Measurements from ENCODE around the gene BDKRB1.

The BDKRB1 gene

GRCh38 chr14:96255501-96256366 lies at the start of gene BDKRB1:
TSS of gene BDKRB1 (plus strand) at chr14:96256210. CDS start at chr14:96263683, 7,473 bp downstream.
- DNase-seq, result no peak

DNA sequence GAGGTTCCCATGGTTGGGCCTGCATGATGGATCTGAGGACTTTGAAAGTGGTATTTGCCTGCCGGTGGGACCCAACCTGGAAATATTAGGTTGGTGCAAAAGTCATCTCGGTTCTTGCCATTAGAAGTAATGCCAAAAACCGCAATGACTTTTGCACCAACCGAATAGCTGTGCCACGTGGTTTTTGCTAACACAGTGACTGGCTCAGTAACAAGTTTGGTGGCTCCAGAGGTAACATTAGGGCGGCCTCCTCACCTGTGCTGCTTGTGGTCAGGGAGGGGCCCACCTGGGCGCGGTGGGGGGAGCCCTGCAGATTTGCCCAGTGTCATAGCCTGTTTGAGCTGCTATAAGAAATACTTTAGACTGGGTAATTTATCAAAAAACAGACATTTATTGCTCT lies 49.5 kb upstream of the BDKRB1 start:
- no peak for DNase-seq

DNA sequence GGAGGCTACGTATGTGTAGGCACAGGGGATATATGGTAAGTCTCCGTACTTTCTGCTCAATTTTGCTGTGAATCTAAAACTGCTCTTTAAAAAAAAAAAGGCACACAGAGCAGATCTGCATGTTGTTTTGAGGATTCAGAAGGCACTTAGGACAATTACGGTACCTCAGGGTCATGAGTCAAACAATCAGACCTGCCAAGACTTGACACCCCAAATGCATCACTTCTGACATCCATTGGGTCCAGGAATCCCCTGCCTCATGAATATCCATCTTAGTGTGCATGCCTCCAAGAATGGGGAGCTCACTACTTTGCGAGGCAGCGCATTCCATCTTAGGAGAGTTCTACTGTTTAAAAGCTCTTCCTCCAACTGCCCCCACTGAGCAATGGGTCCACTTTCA lies 48.3 kb upstream of the BDKRB1 start:
- DNase-seq, result no peak

DNA sequence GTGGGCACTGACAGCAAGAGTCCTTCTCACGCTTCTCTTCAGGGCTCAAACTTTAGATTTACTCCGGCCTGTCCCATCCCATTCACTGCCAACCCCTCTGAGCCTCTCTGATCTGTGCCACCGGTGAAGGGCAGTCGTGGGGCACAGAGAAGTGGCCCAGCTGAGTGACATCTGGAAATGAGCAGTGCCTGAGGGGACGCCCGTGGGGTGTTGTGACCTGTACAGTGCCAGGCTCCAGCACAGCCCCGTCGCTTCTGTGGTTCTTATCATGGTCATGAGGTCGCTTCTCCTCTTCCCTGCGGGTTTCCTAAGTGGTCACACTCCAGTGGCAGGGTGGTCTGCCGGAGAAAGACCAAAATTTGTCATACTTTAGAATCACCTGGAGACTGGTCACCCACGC lies 47.3 kb upstream of the BDKRB1 start:
- no peak for DNase-seq

- no peak for DNase-seq
Measured at GRCh38 chr14:96212140-96212539, 43.9 kb upstream of the BDKRB1 start.

- no peak for DNase-seq
Measured at GRCh38 chr14:96212896-96213295, 43.1 kb upstream of the BDKRB1 start.

- DNase-seq, result no peak
Measured at GRCh38 chr14:96213871-96214465, 42.0 kb upstream of the BDKRB1 start.

DNA sequence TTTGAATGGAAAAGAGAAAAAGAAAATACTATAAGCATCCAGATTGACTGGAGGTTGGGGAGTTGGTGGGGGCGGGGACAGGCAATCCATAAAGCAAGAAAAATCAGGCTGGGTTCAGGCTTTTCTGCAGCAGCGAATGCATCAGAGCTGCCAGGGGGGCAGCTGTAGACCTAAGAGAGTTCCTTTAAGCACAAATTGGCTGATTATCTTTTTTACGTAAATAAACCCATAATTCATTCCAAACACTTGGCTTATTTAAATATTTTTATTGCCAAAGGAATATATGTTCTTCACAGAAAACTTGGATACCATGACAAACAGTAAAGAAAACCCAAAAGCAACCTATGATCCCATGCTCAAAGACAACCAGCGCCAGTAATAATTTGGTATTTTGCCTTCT lies 41.2 kb upstream of the BDKRB1 start:
- no peak for DNase-seq

DNA sequence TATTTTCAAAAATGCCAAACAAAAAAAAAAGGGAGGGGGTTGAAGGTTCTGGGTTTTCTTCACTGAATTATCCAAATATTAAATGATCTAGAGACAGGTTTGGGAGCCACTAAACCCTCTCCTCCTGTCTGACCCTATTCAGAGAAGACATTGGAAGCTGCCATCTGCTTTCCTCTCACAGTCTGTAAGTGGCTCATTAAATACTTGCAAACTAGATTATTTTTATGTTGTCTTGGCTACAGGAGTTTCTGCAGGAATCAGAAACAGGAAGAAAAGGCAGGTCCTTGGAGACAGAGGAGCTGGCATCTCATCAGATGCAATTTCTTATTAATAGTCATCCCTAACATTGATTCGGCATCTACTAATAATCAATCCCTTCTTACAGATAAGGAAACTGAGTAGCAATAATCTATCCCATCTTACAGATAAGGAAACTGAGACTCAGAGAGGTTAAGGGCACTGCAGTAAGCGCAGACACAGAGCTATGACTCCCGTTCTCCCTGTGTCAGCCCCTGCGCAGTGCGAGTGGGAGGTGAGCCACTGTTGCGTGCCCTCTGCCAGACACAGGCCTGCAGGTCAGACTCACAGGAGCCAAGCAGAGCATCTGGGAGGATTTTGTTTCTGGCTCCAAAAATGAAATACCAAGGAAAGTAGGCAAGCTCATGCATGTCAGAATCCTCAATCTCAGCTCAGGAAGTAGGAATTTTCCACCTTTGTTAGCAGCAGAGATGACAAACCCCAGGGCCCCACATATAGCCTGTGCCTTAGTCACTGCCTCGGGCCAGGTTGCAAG lies 40.4 kb upstream of the BDKRB1 start:
- no peak for DNase-seq

DNA sequence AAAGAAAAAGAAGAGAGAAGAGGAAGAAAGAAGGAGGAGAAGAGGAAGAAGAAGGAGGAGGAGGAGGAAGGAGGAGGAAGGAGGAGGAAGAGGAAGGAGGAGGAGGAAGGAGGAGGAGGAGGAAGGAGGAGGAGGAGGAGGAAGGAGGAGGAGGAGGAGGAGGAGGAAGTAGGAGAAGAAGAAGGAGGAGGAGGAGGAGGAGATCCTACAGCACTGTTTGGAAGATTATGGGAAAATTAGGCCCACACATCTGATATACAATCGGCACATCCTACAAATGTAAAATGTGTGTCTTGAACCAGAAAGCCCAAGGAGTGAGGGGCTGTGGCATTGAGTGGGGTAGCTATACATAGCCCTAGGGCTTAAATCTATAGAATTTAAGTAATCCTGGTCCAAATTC lies 39.4 kb upstream of the BDKRB1 start:
- DNase-seq, result no peak

- no peak for DNase-seq
Measured at GRCh38 chr14:96217376-96217913, 38.6 kb upstream of the BDKRB1 start.

DNA sequence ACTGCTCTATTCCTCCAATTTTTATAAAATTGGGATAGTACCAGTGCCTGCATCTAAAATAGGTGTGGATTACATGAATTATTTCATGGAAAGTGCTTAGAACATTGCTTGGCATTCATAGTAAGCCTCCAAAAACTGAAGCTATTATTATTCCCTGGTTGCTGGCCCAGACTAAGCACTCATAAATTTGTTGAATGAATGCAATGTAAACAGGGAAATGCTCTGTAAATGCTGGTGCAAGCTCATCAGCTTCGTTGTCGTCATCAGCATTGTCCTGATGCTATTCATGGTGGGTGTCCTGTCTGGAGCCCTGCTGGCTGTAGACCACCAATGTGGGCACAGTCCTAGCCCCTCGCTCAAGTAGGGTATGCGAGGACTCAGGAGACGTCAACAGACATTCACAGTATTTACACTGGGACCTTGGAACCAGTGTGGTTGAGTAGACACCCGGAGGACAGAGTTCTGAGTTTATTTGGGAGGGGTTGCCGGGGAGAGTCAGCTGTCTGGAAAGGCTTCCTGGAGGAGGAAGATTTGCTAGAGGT lies 34.8 kb upstream of the BDKRB1 start:
- no peak for DNase-seq

GRCh38 chr14:96221841-96222240 lies 34.2 kb upstream of the BDKRB1 start:
- no peak for DNase-seq

- no peak for DNase-seq
Measured at GRCh38 chr14:96224480-96225096, 31.4 kb upstream of the BDKRB1 start.

GRCh38 chr14:96225213-96225612 lies 30.8 kb upstream of the BDKRB1 start:
- no peak for DNase-seq

GRCh38 chr14:96225745-96226151 lies 30.3 kb upstream of the BDKRB1 start:
- no peak for DNase-seq

GRCh38 chr14:96227428-96227827 lies 28.6 kb upstream of the BDKRB1 start:
- DNase-seq, result no peak

DNA sequence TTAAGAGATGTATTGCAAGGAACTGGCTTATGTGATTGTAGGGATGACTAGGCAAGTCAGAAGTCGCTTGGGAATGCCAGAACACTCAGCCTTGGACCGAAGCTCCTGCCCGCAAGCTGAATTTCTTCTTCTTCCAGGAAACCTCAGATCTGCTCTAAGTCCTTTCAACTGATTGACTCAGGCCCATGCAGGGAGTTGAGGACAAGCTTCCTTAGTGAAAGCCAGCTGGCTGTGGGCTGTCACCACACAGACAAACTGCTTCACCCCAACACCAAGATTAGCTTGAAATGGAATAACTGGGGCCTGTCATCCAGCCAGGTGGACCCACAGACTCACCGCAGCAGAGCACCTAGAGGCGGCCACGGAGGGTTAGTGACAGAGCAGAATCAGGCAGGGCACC lies 26.7 kb upstream of the BDKRB1 start:
- DNase-seq, result no peak

GRCh38 chr14:96231056-96231455 lies 25.0 kb upstream of the BDKRB1 start:
- DNase-seq, result no peak

DNA sequence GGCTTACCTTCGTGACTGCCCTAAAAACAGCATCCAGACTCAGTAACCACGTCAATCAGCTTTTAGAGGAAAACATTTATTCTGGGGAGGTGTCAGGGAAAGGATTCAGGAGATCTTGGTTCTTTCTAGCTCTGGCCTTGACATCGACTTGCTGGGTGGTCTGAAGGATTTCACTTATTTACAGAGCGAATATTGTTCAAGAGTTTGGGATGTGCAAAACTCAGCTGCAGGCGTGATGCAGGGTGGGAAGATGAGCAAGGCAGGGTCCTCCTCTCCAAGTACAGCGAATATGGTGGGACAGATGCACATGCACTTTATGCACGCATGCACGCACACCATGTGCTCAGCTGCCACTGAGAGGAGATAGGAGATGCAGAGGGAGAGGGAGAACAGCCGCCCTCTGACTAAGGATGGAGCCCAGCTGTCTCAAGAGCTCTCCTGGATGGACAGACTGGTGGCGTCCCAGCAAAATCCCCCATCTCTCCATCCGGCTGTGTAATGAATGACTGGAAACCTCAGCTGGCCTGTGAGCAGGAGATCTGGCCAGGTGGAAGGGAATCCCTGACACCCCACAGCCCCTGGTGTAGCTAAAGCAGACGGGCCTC lies 24.4 kb upstream of the BDKRB1 start:
- no peak for DNase-seq

- no peak for DNase-seq
Measured at GRCh38 chr14:96232506-96232905, 23.5 kb upstream of the BDKRB1 start.

DNA sequence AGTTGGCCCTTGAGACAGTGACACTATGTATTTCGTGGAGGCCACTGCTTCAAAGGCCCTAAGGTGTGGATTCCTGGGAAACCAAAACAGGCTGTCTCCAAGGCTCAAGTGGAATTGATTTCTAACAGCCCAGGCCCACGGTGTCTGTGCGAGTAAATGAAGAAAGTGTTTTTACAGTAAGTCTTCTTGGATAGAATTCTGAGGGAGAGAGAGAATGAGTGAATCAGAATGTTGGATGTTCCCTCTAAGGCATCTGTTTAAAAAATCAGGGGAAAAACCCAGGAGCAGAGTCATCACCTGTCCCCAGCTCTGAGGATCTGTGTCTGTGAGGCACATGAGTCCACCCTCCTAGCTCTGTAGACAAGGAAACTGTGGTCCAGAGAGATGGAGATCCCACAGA lies 22.3 kb upstream of the BDKRB1 start:
- no peak for DNase-seq

Measured in activated T-cell treated with anti-CD3 and anti-CD28 coated beads, Interleukin-2, amount 50 U/mL, for 1 hour (primary cell).